Tibial artery (tissue), 4 donors: Measurements from ENCODE around the gene WNT9B.

Source experiments
- DNase-seq, 2 donors: peaks; one replicate each; pipeline ENCODE4 v3.0.0-alpha.2; 2019
- H3K27ac ChIP-seq, 2 donors: fragments of 200-600 bp; sonication (generic) in 1 of 2; 1 replicate in 1 of 2; 2 replicates in 1 of 2; pipeline ENCODE4 v1.5.1; 2018 to 2019; ENCODE audit warnings: mild to moderate bottlenecking in 1 of 2
- H3K27me3 ChIP-seq, 2 donors: fragments of 200-600 bp; sonication (generic) in 1 of 2; one replicate each; pipeline versions ENCODE4 v1.5.1 to v1.6.0; 2016 to 2019
- H3K36me3 ChIP-seq, 3 donors: fragments of 200-600 bp; sonication (generic) in 2 of 3; one replicate each; pipeline ENCODE4 v1.5.1; 2016 to 2019; ENCODE audit warnings: mild to moderate bottlenecking in 2 of 3
- H3K4me1 ChIP-seq, 4 donors: fragments of 200-600 bp; sonication (generic) in 2 of 4; 1 replicate in 3 of 4; 2 replicates in 1 of 4; pipeline ENCODE4 v1.5.1; 2016 to 2019
- H3K4me3 ChIP-seq, 2 donors: fragments of 200-600 bp; sonication (generic) in 1 of 2; 1 replicate in 1 of 2; 2 replicates in 1 of 2; pipeline ENCODE4 v1.5.1; 2018 to 2019; ENCODE audit warnings: mild to moderate bottlenecking in 2 of 2
- H3K9me3 ChIP-seq, 3 donors: fragments of 200-600 bp; sonication (generic) in 1 of 3; one replicate each; pipeline ENCODE4 v1.5.1; 2016 to 2019
- intact Hi-C: fragments of 100-400 bp; cut with DNase I; formaldehyde crosslinking; loops from one replicate; pipeline ENCODE4 v1.15.0; 2023; ENCODE audit warnings: low total_unique reads
- TF ChIP-seq, protein P1 (sequence below), 2 experiments: fragments of 200-600 bp in 1 of 2; fragments of 450-650 bp in 1 of 2; IDR thresholded peaks; one replicate each; pipeline ENCODE4 v1.5.1; 2017 to 2019; ENCODE audit warnings: antibody characterized with exemption in 2 of 2, mild to moderate bottlenecking in 1 of 2, moderate library complexity in 1 of 2

The WNT9B gene

GRCh38 chr17:46847204-46848191 lies 3.9 kb upstream of the WNT9B start:
- TF ChIP-seq, protein P1, sequence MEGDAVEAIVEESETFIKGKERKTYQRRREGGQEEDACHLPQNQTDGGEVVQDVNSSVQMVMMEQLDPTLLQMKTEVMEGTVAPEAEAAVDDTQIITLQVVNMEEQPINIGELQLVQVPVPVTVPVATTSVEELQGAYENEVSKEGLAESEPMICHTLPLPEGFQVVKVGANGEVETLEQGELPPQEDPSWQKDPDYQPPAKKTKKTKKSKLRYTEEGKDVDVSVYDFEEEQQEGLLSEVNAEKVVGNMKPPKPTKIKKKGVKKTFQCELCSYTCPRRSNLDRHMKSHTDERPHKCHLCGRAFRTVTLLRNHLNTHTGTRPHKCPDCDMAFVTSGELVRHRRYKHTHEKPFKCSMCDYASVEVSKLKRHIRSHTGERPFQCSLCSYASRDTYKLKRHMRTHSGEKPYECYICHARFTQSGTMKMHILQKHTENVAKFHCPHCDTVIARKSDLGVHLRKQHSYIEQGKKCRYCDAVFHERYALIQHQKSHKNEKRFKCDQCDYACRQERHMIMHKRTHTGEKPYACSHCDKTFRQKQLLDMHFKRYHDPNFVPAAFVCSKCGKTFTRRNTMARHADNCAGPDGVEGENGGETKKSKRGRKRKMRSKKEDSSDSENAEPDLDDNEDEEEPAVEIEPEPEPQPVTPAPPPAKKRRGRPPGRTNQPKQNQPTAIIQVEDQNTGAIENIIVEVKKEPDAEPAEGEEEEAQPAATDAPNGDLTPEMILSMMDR (IDR thresholded peaks at IDR 0.05), result no peak
- Histone ChIP-seq H3K27me3 (peaks cover 4 to 83% of the 10 kb centered on the region in 2 donors), H3K36me3 (no peaks in the 10 kb centered on the region), H3K9me3 (peaks cover 0 to 12% (median 5%) of the 10 kb centered on the region in 3 donors), H3K27ac (no peak overlapping the region), H3K4me1 (peaks cover 0 to 17% (median 12%) of the 10 kb centered on the region in 4 donors), H3K4me3 (no peak overlapping the region)
- DNase-seq, result no peak
- intact Hi-C loops, result no loop called here

- intact Hi-C loops, result no loop called here
Measured at GRCh38 chr17:46848534-46848933, 2.8 kb upstream of the WNT9B start.

GRCh38 chr17:46850688-46851028 lies 725 bp upstream of the WNT9B start:
- TF ChIP-seq, protein P1 (IDR thresholded peaks at IDR 0.05), result no peak

More at GRCh38 chr17:46848534-46848933, 2.8 kb upstream of the WNT9B start:
- H3K4me3 ChIP-seq, result no peak overlapping the region
- peaks cover 0 to 2% (median 0%) of the 10 kb centered on the region in 3 donors for H3K9me3 ChIP-seq
- TF ChIP-seq, protein P1 (IDR thresholded peaks at IDR 0.05), result no peak
- no peak for DNase-seq
- H3K27me3 ChIP-seq, result peaks cover 4 to 80% of the 10 kb centered on the region in 2 donors
- H3K36me3 ChIP-seq, result no peaks in the 10 kb centered on the region
- no peak overlapping the region for H3K27ac ChIP-seq
- H3K4me1 ChIP-seq, result peaks cover 0 to 17% (median 12%) of the 10 kb centered on the region in 4 donors

GRCh38 chr17:46853896-46854444 lies 2.6 kb downstream of the WNT9B start:
- intact Hi-C loops, result no loop called here
- Histone ChIP-seq H3K36me3 (no peaks in the 10 kb centered on the region), H3K27ac (no peak overlapping the region), H3K27me3 (peaks cover 4 to 60% of the 10 kb centered on the region in 2 donors), H3K9me3 (no peaks in the 10 kb centered on the region), H3K4me3 (no peak overlapping the region), H3K4me1 (peaks cover 0 to 17% (median 12%) of the 10 kb centered on the region in 4 donors)
- TF ChIP-seq, protein P1 (IDR thresholded peaks at IDR 0.05), result no peak
- no peak for DNase-seq

More at GRCh38 chr17:46850688-46851028, 725 bp upstream of the WNT9B start:
- intact Hi-C loops, result no loop called here
- no peak for DNase-seq
- no peaks in the 10 kb centered on the region for H3K9me3 ChIP-seq
- H3K4me3 ChIP-seq, result no peak overlapping the region
- H3K27ac ChIP-seq, result no peak overlapping the region
- H3K36me3 ChIP-seq, result no peaks in the 10 kb centered on the region
- peaks cover 4 to 87% of the 10 kb centered on the region in 2 donors for H3K27me3 ChIP-seq
- H3K4me1 ChIP-seq, result peaks cover 0 to 17% (median 12%) of the 10 kb centered on the region in 4 donors

DNA sequence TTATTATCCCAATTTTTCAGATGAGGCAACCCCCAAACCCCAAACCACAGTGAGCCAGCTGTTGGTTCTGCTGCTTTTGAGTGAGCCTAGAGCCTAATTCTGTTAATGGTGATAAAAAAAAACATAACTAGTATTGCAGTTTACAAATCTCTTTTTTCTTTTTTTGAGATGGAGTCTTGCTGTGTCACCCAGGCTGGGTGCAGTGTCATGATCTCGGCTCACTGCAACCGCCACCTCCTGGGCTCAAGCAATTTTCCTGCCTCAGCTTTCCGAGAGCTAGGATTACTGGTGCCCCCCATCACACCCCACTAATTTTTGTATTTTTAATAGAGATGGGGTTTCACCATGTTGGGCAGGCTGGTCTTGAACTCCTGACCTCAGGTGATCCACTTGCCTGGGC lies 3.1 kb downstream of the WNT9B start:
- no peaks in the 10 kb centered on the region for H3K9me3 ChIP-seq

More for the DNA sequence above, 3.1 kb downstream of the WNT9B start:
- no peaks in the 10 kb centered on the region for H3K36me3 ChIP-seq
- TF ChIP-seq, protein P1 (IDR thresholded peaks at IDR 0.05), result no peak
- no peak overlapping the region for H3K4me3 ChIP-seq
- no peak for DNase-seq
- H3K27ac ChIP-seq, result no peak overlapping the region
- H3K27me3 ChIP-seq, result peaks cover 4 to 55% of the 10 kb centered on the region in 2 donors
- H3K4me1 ChIP-seq, result peaks cover 0 to 17% (median 12%) of the 10 kb centered on the region in 4 donors
- intact Hi-C loops, result no loop called here
